Ascending aorta (tissue), 2 donors: Measurements from ENCODE around the gene EMILIN3. TPM values are rescaled to one million over a fixed set of nuclear protein-coding genes. Genes with fewer than 3 reads are reported as not detected.

Experiments
- DNase-seq, 2 donors: peaks; one replicate each; pipeline ENCODE4 v3.0.0-alpha.2; 2019; ENCODE audit warnings: low spot score in 2 of 2
- H3K27ac ChIP-seq, 2 donors: fragments of 200-600 bp; sonication (generic); one replicate each; pipeline ENCODE4 v1.5.1; 2016 to 2017; ENCODE audit warnings: mild to moderate bottlenecking in 1 of 2
- H3K27me3 ChIP-seq: fragments of 200-600 bp; sonication (generic); one replicate; pipeline ENCODE4 v1.5.1; 2017
- H3K36me3 ChIP-seq, 2 donors: fragments of 200-600 bp; sonication (generic); one replicate each; pipeline ENCODE4 v1.5.1; 2016
- H3K4me1 ChIP-seq, 2 donors: fragments of 200-600 bp; sonication (generic); one replicate each; pipeline ENCODE4 v1.5.1; 2016 to 2017; ENCODE audit warnings: mild to moderate bottlenecking in 1 of 2
- H3K4me3 ChIP-seq, 2 donors: fragments of 200-600 bp; sonication (generic); one replicate each; pipeline ENCODE4 v1.5.1; 2016 to 2017; ENCODE audit warnings: mild to moderate bottlenecking in 1 of 2
- H3K9me3 ChIP-seq, 2 donors: fragments of 200-600 bp; sonication (generic); one replicate each; pipeline ENCODE4 v1.5.1; 2016
- CTCF ChIP-seq, 3 experiments: fragments of 200-600 bp in 2 of 3; fragments of 450-650 bp in 1 of 3; sonication (generic) in 2 of 3; IDR thresholded peaks; one replicate each; pipeline ENCODE4 v1.5.1; 2016 to 2019; ENCODE audit warnings: antibody characterized with exemption in 3 of 3, mild to moderate bottlenecking in 1 of 3, moderate library complexity in 1 of 3
- intact Hi-C: fragments of 100-400 bp; cut with DNase I; formaldehyde crosslinking; loops from one replicate; pipeline ENCODE4 v1.15.1; 2023
- total RNA-seq: library from RNA; depleted of rRNA; stranded (reverse); fragments of >200 nt; gene quantifications from one replicate; pipeline ENCODE4 v1.1.0, GENCODE V29; 2016

EMILIN3 gene
- total RNA-seq, 1 donor from 2014 or later = 0.53 TPM

- no peaks in the 10 kb centered on the region for H3K9me3 ChIP-seq
These were observed 46.2 kb downstream of the EMILIN3 start for GRCh38 chr20:41320441-41320840.

GRCh38 chr20:41318271-41318649 lies 48.4 kb downstream of the EMILIN3 start:
- Histone ChIP-seq H3K36me3 (no peaks in the 10 kb centered on the region), H3K27ac (peak overlapping the region; percentile 78 to 90), H3K9me3 (no peaks in the 10 kb centered on the region), H3K4me3 (peak overlapping the region; percentile 94), H3K4me1 (peaks cover 0 to 22% of the 10 kb centered on the region in 2 donors), H3K27me3 (no peaks in the 10 kb centered on the region)
- intact Hi-C loops = loop anchor here (5.0 kb wide), 1 partner anchor 86 kb away; no protein-coding TSS in a partner anchor
- TF ChIP-seq CTCF (IDR thresholded peaks at IDR 0.05) = no peak
- DNase-seq = no peak

More at GRCh38 chr20:41320441-41320840, 46.2 kb downstream of the EMILIN3 start:
- H3K4me3 ChIP-seq = no peak overlapping the region
- no peak for TF ChIP-seq CTCF (IDR thresholded peaks at IDR 0.05)
- no peaks in the 10 kb centered on the region for H3K27me3 ChIP-seq
- H3K27ac ChIP-seq = peak overlapping the region in 1 of 2 donors; percentile 11
- intact Hi-C loops = no loop called here
- no peaks in the 10 kb centered on the region for H3K36me3 ChIP-seq
- H3K4me1 ChIP-seq = peaks cover 0 to 8% of the 10 kb centered on the region in 2 donors
- DNase-seq = no peak

- H3K4me1 ChIP-seq = peaks cover 0 to 22% of the 10 kb centered on the region in 2 donors
- DNase-seq = peak; percentile 85 to 98
- no peak for TF ChIP-seq CTCF (IDR thresholded peaks at IDR 0.05)
- peak within 1 kb of the TSS; percentile 87 to 90 for H3K27ac ChIP-seq
- peak within 1 kb of the TSS; percentile 94 for H3K4me3 ChIP-seq
- no peaks in the 10 kb centered on the region for H3K36me3 ChIP-seq
- H3K27me3 ChIP-seq = no peaks in the 10 kb centered on the region
- no peaks in the 10 kb centered on the region for H3K9me3 ChIP-seq
- intact Hi-C loops = loop anchor here (1.0 to 5.0 kb wide), 4 partner anchors 12 to 85 kb away; partner anchors contain the start of gene LPIN3
These were observed 48.9 kb downstream of the EMILIN3 start, which contains the start of gene ZHX3 for GRCh38 chr20:41317546-41318270. Gene ZHX3, minus strand, starts transcription at chr20:41317731. Its CDS starts 112,815 bp downstream, at chr20:41204916.

GRCh38 chr20:41316602-41317545 lies 49.7 kb downstream of the EMILIN3 start:
- Histone ChIP-seq H3K36me3 (no peaks in the 10 kb centered on the region), H3K27me3 (no peaks in the 10 kb centered on the region), H3K4me3 (peak overlapping the region; percentile 94), H3K27ac (peak overlapping the region; percentile 87 to 90), H3K4me1 (peaks cover 0 to 22% of the 10 kb centered on the region in 2 donors), H3K9me3 (no peaks in the 10 kb centered on the region)
- intact Hi-C loops = loop anchor here (1.0 to 5.0 kb wide), 4 partner anchors 12 to 85 kb away; partner anchors contain the start of gene LPIN3
- no peak for TF ChIP-seq CTCF (IDR thresholded peaks at IDR 0.05)
- peak; percentile 17 to 88 for DNase-seq

GRCh38 chr20:41316051-41316450 lies 50.6 kb downstream of the EMILIN3 start:
- no peak for TF ChIP-seq CTCF (IDR thresholded peaks at IDR 0.05)
- H3K9me3 ChIP-seq = no peaks in the 10 kb centered on the region
- no peak for DNase-seq
- intact Hi-C loops = loop anchor here (5.0 kb wide), 1 partner anchor 84 kb away; no protein-coding TSS in a partner anchor
- H3K4me1 ChIP-seq = peaks cover 0 to 22% of the 10 kb centered on the region in 2 donors
- H3K36me3 ChIP-seq = no peaks in the 10 kb centered on the region
- peak overlapping the region; percentile 94 for H3K4me3 ChIP-seq
- peak overlapping the region; percentile 87 to 90 for H3K27ac ChIP-seq
- H3K27me3 ChIP-seq = no peaks in the 10 kb centered on the region
